Measurements from ENCODE around the gene SPDYE3.
"Not testable (repeated sequence)": the region's sequence is repeated elsewhere in the genome, so short reads cannot be mapped to it uniquely, and the experiment has no call there.

SPDYE3 gene

DNA sequence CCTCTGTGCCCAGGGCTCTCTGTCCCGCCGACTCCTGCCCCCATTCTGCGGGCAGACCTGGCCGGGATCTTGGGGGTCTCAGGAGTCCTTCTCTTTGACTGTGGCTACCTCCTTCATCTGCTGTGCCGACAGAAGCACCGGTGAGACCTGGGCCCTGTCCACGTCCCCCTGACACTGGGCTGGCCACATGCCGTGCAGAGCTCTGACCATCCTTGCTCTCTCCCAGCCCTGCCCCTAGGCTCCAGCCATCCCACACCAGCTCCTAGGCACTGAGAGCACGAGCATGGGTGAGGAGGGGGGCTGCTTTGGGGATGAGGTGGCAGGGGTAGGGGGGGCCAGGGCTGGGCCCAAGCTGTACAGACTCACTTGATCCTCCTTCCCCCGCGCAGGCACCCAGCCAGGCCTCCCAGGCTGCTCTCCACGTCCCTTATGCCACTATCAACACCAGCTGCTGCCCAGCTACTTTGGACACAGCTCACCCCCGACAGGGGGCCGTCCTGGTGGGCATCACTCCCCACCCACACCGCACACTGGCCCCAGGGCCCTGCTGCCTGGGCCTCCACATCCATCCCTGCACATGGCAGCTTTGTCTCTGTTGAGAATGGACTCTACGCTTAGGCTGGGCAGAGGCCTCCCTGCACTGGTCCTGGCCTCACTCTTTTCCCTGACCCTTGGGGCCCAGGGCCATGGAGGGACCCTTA is 45.6 kb downstream of the SPDYE3 start:
- DNase-seq: no peak

DNA sequence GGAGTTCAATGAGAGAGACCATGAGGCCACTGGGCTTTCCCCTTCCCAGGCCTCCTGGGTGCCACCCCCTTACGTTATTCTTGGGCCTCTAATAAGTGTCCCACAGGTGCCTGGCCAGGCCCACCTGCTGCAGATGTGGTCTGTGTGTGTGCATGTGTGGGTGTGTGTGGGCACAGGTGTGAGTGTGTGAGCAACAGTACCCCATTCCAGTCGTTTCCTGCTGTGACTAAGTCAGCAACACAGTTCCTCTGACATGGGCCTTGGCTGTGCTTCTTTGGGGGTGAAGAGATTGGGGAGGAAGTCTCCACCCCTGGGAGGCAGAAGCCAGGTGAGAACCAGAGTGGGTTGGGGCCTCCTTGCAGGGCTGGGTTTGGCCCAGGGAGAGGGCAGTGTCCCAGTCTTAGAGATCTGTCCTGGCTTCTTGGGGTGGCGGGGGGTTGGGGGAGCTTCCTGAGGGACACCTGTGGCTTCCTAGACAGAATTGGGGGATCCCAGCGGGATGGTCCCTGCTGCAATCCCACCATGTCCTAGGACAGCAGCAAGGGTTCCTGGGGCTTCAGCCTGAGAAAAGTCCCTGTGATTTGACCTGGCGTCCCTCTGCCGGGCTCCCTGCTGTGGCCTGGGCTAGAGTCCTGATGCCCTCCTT is 46.3 kb downstream of the SPDYE3 start:
- no peak for DNase-seq

DNA sequence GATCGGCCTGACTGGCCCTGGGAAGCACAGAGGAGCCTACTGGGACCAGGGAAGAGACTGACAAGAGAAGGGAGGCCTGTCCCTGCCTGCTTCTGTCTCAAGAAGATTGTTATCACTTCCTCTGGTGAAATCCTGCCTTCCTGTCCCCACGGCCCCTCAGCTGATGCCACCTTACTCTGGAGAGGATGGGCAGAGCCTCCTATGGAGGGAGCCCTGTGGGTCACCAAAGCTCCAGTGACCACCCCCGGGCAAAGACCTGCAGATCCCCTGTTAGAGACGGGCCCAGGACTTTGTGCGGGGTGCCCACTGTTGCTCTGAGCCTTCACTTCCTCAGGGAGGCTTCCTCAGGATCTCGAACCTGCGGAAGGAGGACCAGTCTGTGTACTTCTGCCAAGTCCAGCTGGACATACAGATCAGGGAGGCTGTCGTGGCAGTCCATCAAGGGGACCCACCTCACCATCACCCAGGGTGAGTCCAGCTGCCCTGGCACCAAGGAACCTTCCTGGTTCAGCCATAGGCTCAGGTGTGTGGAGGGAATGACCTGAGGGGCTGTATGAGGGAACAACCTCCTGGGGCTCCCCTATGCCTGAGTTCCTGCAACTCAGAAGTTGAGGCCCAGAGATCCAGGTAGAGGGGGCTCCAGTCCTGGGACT is 49.0 kb downstream of the SPDYE3 start:
- no peak for DNase-seq

DNA sequence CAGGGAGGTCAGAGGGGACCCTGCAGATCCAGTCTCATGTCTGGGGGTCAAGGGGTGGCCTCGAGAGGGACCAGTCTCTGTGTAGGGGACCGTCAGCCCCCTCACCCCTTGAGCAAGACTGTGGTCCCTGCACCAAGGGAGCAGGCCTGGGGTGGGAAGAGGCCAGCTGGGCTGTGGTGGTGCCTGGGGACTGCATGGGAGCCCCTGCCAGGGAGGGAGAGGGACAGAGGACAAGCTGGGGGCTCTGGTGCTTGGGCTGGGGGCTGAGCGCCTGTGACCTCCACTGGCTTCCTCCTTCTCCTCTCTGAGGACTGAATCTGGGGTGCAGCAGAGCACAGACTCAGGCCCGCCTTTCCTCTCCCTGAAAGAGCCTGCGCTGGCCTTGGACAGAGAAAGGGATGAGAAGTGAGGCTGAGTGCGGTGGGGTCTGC is 49.6 kb downstream of the SPDYE3 start:
- DNase-seq: no peak

DNA sequence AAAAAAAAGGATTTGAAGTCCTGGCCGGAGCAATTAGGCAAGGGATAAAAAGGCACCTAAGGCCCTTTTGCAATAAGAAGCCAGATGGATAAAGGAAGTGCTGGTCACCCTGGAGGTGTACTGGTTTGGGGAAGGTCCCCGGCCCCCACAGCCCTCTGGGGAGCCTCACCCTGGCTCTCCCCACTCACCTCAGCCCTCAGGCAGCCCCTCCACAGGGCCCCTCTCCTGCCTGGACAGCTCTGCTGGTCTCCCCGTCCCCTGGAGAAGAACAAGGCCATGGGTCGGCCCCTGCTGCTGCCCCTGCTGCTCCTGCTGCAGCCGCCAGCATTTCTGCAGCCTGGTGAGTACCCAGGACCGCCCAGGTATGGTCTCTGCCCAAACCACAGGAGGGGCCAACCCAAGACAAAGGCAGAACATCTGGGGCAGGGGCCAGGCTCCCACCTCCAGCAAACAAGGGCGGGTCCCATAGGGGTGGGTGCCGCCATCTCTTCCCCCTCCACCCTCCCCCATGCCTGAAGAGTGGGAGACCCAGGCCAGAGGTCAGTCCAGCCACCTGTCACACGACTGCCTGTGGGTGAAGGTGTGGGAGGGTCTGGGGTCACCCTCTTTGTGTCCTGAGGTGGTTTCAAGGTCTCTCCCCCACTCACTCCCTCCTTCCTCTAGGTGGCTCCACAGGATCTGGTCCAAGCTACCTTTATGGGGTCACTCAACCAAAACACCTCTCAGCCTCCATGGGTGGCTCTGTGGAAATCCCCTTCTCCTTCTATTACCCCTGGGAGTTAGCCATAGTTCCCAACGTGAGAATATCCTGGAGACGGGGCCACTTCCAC is 50.7 kb downstream of the SPDYE3 start, which contains the start of gene PILRB:
PILRB (plus strand) TSS at position 91 of the 830 bp plus-strand sequence; CDS start at position 277, 186 bp downstream.
- no peak for DNase-seq

DNA sequence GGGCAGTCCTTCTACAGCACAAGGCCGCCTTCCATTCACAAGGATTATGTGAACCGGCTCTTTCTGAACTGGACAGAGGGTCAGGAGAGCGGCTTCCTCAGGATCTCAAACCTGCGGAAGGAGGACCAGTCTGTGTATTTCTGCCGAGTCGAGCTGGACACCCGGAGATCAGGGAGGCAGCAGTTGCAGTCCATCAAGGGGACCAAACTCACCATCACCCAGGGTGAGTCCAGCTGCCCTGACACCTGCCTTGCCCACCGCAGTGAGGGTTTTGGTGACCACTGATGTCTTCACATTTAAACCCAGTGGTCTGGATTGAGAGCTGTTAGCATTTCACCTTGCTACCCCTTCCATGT is 51.3 kb downstream of the SPDYE3 start:
- DNase-seq: no peak

DNA sequence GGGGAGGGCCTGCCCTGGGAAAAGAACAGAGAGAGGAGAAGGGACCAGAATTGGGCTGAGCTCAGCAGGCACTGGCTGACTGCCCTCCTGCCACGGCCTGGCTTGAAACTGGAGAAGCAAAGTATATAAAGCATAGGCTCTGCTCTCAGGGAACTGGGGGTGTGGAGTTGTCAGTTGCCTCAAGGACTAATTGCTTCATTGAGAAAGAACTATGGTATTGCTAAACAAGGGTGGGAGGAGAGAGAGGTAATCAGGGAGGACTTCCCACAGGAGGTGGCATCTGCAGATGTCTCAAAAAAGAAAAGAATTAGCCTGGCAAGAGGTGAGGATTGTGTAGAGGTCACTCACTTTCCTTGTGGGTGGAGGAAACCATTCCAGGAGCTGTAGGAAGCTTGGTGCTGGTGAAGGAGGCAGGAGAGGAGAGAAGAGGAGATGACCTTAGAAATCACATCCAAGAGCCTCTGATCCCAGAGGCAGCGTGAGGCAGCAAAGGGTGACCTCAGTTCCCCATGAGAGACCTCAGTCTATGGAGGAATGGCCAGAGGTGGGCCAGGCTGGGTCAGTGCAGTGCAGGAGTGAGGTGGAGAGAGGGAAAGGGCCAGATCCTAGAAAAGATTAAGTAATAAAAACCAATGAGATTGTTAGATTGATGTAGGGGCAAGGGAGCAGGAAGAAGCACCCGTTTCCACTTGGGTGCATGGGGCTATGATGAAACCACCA is 52.8 kb downstream of the SPDYE3 start:
- DNase-seq: no peak

DNA sequence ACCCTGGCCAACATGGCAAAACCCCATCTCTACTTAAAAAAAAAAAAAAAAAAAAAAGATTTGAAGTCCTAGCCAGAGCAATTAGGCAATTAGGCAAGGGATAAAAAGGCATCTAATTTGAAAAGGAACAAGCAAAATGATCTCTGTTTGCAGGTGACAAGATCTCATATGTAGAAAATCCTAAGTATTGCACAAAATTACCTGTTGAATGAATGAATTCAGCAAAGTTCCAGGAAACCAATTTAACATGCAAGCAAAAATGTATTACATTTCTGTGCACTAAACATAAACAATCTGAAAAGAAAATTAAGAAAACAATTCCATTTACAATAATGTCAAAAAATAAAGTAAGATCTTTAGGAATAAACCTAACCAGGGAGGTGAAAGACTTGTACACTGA is 55.6 kb downstream of the SPDYE3 start:
- no peak for DNase-seq

DNA sequence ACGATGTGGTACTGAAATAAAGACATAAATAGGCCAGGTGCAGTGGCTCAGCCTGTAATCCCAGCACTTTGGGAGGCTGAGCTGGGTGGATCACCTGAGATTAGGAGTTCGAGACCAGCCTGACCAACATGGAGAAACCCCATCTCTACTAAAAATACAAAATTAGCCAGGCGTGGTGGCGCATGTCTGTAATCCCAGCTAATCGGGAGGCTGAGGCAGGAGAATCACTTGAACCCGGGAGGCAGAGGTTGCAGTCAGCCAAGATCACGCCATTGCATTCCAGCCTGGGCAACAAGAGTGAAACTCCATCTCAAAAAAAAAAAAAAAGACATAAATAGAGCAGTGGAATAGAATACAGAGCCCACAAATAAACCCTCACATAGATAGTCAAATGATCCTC is 56.3 kb downstream of the SPDYE3 start:
- DNase-seq: not testable (repeated sequence)

DNA sequence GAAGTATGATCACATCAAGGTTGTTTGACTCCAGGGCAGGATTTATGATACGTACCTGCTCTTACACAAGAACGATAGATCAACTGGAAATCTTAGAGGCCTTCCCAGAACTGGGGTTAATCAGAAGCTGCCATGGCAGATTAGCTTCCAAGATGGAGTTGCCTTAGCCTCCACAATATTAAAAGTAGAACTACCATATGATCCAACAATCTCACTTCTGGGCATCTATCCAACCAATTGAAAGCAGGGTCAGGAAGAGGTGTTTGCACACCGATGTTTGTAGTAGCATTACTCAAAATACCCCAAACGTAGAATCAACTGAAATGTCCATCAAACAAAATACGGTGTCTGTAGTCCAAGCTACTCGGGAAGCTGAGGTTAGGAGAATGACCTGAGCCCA is 57.0 kb downstream of the SPDYE3 start:
- no peak for DNase-seq

DNA sequence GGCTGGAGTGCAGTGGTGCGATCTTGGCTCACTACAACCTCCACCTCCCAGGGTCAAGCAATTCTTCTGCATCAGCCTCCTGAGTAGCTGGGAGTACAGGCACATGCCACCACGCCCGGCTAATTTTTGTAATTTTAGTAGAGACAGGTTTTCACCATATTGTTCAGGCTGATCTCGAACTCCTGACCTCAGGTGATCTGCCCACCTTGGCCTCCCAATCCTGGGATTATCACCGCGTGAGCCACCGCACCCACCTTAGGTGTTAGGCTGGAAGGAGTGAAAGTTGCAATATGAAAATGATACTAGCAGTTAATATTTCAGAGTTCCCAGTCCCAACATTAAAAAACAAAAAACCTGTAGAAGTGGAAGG is 58.5 kb downstream of the SPDYE3 start:
- DNase-seq: not testable (repeated sequence)

DNA sequence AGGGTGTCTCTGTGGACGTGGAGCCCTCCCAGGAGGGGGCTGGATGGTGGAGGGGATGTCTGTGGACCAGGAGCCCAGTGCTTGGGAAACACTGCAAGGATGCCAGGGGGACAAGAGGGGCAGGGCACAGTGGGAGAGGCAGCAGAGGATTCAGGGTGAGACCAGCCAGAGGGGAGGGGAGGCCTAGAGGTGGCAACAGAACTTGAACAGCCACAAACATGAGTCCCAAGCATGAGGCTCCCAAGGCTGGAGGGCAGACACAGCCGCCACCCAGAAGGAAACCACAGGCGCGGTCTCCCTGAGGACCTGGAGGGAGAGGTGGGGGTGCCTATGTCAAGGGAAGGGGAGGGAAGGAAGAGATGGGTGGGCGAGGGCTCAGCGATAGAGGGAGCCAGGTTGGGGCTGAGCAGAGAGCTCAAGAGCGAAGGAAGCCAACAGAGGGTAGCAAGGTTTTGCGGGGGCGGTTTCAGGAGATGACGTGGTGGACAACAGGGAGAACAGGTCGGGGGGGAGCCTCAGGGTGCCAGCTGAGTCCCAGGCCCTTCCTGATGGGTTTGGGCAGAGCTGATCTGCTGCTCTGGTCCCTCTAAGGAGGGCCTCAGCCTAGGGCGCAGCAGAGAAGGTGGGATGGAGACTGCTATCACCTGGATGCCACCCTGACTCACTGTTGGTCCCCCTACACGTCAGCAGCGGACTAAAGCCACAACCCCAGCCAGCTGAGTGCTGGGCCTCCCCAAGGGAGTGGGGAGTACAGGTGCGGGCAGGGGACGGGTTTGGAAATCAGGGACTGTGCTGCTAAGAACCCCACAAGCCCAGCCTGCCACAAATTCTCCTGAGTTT is 59.1 kb downstream of the SPDYE3 start:
- no peak for DNase-seq

DNA sequence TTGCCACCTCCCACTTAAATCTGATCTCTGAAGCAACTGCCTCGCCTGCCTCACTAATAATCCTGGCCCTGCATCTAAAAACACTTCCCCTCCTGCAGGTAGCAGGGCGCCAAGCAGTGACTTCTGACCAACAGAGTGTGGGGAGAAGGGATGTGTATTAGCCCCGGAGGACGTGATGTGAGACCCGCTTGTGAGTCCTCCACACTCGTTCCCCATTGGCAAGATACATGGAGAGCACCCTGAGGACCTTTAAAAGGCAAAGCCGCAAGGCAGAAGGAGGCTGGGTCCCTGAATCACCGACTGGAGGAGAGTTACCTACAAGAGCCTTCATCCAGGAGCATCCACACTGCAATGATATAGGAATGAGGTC is 59.7 kb downstream of the SPDYE3 start:
- no peak for DNase-seq

DNA sequence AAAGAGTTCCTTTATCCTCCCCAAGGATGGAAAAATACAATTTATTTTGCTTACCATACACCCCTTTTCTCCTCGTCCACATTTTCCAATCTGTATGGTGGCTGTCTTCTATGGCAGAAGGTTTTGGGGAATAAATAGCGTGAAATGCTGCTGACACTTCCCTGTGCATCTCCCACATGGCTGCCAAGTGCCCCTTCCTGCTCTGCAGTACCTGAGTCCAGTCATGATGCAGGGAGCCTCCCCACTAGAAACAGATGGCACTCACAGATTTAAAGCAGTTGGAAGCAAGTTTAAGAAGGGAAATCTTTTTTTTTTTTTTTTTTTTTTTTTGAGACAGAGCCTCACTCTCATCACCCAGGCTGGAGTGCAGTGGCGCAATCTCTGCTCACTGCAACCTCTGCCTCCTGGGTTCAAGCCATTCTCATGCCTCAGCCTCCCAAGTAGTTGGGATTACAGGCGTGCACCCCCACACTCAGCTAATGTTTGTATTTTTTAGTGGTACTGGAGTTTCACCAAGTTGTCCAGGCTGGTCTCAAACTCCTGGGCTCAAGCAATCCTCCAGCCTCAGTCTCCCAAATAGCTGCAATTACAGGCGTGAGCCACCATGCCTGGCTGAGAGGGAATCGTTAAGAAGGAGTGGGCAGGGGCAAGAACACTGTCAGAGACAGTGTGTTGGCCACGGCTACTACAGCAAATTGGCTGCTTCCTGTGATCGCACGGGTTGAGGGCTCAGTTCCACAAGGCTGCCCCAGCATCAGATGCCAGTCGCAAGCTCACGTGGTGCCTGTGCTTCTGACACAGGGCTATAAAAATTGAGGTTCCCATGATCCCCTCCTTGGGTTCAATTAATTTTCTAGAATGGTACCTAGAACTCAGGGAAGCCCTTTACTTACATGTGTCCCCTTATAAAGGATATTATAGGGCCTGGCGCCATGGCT is 60.4 kb downstream of the SPDYE3 start:
- no peak for DNase-seq

DNA sequence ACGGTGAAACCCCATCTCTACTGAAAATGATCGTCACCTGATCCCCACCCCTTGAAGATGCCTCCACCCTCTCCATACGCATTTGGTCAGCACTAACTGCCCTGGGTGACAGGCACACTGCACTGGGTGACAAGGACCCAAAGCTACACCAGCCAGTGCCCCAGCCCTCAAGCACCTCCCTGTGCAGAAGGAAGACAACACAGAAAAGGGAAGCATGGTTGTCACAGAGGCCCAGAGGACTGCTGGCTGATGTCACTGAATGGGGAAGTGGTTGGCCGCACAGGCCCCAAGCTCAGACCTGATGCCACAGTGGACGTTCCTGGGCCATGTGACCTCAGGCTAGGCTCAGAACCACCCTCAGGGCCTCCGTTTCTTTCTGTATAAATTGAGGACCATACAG is 61.6 kb downstream of the SPDYE3 start:
- DNase-seq: no peak

DNA sequence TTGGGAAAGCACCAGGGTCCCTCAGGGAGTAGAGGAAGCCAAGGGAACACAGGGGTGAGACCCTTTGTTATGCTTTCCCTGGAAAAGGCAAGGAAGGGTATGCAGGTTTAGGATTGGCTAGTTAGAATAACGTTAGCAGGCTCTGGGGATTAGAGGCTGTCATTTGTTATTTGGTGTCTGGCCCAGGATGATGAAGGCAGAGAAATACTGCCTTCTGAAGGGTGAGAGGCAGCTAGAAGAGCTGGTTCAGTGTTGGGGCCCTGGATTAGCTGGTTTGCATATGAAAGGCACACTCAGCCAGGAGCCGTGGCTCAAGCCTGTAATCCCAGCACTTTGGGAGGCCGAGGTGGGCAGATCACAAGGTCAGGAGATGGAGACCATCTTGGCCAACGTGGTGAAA is 62.8 kb downstream of the SPDYE3 start:
- no peak for DNase-seq

DNA sequence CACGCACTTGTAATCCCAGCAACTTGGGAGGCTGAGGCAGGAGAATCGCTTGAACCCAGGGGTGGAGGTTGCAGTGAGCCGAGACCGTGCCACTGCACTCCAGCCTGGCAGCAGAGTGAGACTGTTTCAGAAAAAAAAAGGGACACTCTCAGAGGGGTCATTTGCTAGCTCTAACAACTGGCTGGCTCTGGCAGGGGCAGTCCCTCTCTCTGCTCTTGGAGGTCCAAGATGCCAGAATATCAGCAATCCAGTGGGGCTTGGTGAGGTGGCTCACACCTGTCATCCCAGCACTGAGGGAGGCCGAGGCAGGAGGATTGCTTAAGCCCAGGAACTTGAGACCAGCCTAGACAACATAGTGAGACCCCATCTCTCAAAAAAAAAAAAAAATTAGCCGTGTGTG is 63.2 kb downstream of the SPDYE3 start:
- no peak for DNase-seq

DNA sequence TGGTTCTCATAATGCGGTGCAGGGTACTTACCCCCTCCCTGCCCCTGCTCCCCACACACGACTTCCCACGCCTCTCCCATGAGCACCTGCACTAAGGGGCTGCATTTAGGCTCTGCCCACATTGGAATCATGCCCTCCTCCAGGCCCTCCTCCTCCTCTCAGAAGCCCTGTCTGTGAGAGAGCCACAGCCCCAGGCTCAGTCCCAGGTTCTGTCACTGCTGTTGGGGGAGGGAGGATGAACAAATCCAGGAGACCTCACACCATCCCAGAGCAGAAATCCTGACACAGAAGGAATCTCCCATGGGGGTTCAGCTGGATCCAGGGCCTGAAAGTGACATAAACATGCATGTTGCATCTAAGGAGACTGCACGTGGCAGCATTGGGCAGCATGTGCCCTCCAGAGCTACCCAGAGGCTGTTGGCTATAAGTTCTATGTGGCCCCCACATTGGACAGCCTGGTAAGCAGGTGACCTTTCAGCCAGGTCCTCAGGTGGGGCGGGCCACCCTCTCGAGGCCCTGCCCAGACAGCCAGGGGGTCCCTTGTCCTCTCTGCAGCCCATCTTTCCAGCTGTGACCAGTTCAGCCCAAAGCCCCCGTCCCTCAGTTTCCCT is 64.2 kb downstream of the SPDYE3 start:
- DNase-seq: no peak
